ENCODE results near the gene MLX. TPM values are rescaled to one million over a fixed set of nuclear protein-coding genes. Genes with fewer than 3 reads are reported as not detected.

Gene MLX
- total RNA-seq, 4 donors from 2014 or later: 24.9 to 34.5 (median 29.3) TPM

DNA sequence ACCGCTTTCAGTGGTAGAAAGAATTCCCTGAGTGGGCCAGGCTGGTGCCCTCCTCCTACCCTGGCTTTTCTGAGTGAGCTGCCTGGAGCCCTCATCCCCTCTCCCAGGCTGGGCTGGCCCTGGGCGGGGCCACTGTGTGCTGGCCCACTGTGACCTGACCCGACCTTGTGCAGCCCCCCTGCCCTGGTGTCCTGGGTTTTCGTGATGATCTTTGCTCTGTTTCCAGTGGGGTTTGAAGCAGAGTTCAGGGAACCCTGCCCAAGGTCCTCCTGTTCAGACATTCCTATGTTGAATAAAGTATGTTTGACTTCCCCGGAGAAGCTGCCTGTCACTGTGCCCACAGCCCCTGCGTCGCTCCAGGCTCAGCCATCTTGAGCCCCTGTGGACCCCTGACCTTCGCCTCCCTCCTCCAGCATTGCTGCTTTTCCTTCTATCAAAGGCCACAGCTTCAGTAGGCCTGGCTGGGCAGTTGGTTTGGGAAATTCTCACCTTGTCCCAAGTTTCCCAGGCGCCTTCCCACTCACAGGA, 44.6 kb upstream of the MLX start:
- Histone ChIP-seq H3K27ac (replicated peaks in 1 of 4) (peak overlapping the region; percentile 94 to 98 (median 96)), H3K9me3 (no peaks in the 10 kb centered on the region), H3K36me3 (peaks cover 0 to 19% (median 3%) of the 10 kb centered on the region in 4 donors), H3K4me3 (peak overlapping the region in 1 of 4 donors; percentile 7), H3K27me3 (no peaks in the 10 kb centered on the region), H3K4me1 (peaks cover 70 to 98% (median 93%) of the 10 kb centered on the region in 4 donors)
- intact Hi-C loops (cut with DNase I): no loop called here
- no peak for DNase-seq (ENCODE audit: extremely low spot score)
- WGBS: 34% methylated on average over 6 of the region's 9 CpGs
- TF ChIP-seq EP300 (IDR thresholded peaks at IDR 0.05) (no peak), POLR2AphosphoS5 (IDR thresholded peaks at IDR 0.05) (no peak), POLR2A (IDR thresholded peaks at IDR 0.05; ENCODE audit: low read depth) (no peak)
- TF ChIP-seq, protein P1, sequence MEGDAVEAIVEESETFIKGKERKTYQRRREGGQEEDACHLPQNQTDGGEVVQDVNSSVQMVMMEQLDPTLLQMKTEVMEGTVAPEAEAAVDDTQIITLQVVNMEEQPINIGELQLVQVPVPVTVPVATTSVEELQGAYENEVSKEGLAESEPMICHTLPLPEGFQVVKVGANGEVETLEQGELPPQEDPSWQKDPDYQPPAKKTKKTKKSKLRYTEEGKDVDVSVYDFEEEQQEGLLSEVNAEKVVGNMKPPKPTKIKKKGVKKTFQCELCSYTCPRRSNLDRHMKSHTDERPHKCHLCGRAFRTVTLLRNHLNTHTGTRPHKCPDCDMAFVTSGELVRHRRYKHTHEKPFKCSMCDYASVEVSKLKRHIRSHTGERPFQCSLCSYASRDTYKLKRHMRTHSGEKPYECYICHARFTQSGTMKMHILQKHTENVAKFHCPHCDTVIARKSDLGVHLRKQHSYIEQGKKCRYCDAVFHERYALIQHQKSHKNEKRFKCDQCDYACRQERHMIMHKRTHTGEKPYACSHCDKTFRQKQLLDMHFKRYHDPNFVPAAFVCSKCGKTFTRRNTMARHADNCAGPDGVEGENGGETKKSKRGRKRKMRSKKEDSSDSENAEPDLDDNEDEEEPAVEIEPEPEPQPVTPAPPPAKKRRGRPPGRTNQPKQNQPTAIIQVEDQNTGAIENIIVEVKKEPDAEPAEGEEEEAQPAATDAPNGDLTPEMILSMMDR (IDR thresholded peaks at IDR 0.05): no peak

DNA sequence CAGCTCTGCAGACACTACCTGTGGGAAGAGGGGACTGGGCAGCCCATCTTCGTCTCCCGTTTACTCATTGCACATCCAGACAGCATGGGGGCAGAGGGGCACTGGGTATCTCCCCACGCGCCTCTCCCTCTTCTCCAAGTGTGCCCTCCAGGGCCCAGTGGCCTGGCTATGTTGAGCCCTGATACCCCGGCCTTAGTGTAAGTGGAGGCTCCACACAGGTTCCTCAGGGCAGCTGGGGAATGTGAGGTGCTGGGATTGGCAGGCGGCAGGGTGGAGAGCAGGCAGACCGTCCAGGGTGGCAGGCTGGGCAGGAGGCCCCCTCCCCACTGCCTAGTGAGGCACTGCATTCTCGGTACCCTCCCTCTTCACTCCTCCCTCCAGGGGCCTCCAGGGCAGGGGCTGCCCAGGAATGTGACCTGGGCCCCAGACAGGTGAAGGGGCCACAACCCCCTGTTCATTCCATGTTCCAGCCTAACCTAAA, 44.1 kb upstream of the MLX start:
- no peak for TF ChIP-seq POLR2A (IDR thresholded peaks at IDR 0.05; ENCODE audit: low read depth)
- no peak for TF ChIP-seq POLR2AphosphoS5 (IDR thresholded peaks at IDR 0.05)
- no peak for TF ChIP-seq EP300 (IDR thresholded peaks at IDR 0.05)
- TF ChIP-seq, protein P1 (IDR thresholded peaks at IDR 0.05): no peak
- peaks cover 65 to 96% (median 91%) of the 10 kb centered on the region in 4 donors for H3K4me1 ChIP-seq
- no peak for DNase-seq (ENCODE audit: extremely low spot score)
- H3K4me3 ChIP-seq: no peak overlapping the region
- H3K9me3 ChIP-seq: no peaks in the 10 kb centered on the region
- intact Hi-C loops (cut with DNase I): no loop called here
- peak overlapping the region; percentile 94 to 98 (median 96) for H3K27ac ChIP-seq (replicated peaks in 1 of 4)
- H3K27me3 ChIP-seq: no peaks in the 10 kb centered on the region
- H3K36me3 ChIP-seq: peaks cover 0 to 19% (median 3%) of the 10 kb centered on the region in 4 donors
- WGBS: 100% methylated on average over 1 of the region's 8 CpGs

DNA sequence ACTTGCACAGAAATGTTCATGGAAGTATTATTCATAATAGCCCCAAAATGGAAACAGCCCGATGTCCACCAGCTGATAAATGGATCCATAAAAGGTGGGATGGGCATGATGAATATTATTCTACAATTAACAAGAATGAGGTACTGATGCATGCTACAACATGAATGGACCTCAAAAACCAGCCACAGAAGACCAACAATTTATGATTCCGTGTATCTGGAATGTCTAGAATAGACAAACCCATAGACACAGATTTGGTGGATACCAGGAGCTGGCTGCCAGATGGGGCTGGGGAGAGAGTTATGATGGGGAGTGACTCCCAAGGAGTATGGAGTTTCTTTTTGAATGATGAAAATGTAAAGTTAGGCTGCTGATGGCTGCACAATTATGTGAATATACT, 41.7 kb upstream of the MLX start:
- DNase-seq (ENCODE audit: extremely low spot score): no peak
- no peaks in the 10 kb centered on the region for H3K27me3 ChIP-seq
- peaks cover 0 to 19% (median 3%) of the 10 kb centered on the region in 4 donors for H3K36me3 ChIP-seq
- H3K9me3 ChIP-seq: no peaks in the 10 kb centered on the region
- intact Hi-C loops (cut with DNase I): no loop called here
- peak overlapping the region; percentile 94 to 98 (median 96) for H3K27ac ChIP-seq (replicated peaks in 1 of 4)
- no peak overlapping the region for H3K4me3 ChIP-seq
- H3K4me1 ChIP-seq: peaks cover 41 to 80% (median 74%) of the 10 kb centered on the region in 4 donors
- WGBS: 52% methylated on average over 2 of the region's 2 CpGs
- TF ChIP-seq, protein P1 (IDR thresholded peaks at IDR 0.05): no peak
- no peak for TF ChIP-seq EP300 (IDR thresholded peaks at IDR 0.05)
- TF ChIP-seq POLR2A (IDR thresholded peaks at IDR 0.05; ENCODE audit: low read depth): no peak
- no peak for TF ChIP-seq POLR2AphosphoS5 (IDR thresholded peaks at IDR 0.05)

DNA sequence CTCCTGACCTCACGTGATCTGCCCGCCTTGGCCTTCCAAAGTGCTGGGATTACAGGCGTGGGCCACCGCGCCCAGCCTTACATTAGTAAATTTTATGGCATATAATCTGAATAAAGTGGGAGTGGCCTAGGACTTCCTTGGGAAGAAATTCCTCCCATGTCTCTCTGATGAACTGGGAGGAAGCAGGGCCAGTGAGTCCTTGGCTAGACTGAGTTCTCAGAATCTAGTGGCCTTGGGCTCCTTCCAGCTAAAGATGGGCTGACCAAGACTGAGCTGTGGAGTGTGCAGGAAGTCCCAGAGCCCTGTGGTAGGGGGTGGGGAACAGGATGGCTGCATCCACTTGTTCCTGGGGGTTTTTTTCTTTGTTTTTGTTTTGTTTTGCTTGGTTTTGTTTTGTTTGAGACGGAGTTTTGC, 40.9 kb upstream of the MLX start:
- H3K4me1 ChIP-seq: peaks cover 33 to 80% (median 72%) of the 10 kb centered on the region in 4 donors
- intact Hi-C loops (cut with DNase I): no loop called here
- no peak overlapping the region for H3K4me3 ChIP-seq
- WGBS: 84% methylated on average over 4 of the region's 6 CpGs
- no peaks in the 10 kb centered on the region for H3K27me3 ChIP-seq
- no peak for DNase-seq (ENCODE audit: extremely low spot score)
- peaks cover 0 to 19% (median 3%) of the 10 kb centered on the region in 4 donors for H3K36me3 ChIP-seq
- TF ChIP-seq POLR2AphosphoS5 (IDR thresholded peaks at IDR 0.05): no peak
- no peak for TF ChIP-seq EP300 (IDR thresholded peaks at IDR 0.05)
- TF ChIP-seq POLR2A (IDR thresholded peaks at IDR 0.05; ENCODE audit: low read depth): no peak
- TF ChIP-seq, protein P1 (IDR thresholded peaks at IDR 0.05): no peak
- no peaks in the 10 kb centered on the region for H3K9me3 ChIP-seq
- H3K27ac ChIP-seq (replicated peaks in 1 of 4): peak overlapping the region; percentile 51 to 98 (median 96)
